GM18519 (cell line): Measurements from ENCODE around the gene UBE2H.

ENCODE experiments used
- ATAC-seq: cut with Tn5 transposase; IDR thresholded peaks from one replicate; pipeline ENCODE4 v1.9.1; 2021; ENCODE audit warnings: mild to moderate bottlenecking, moderate library complexity; ENCODE audit not compliant: unreplicated experiment, low FRiP score

Gene UBE2H

DNA sequence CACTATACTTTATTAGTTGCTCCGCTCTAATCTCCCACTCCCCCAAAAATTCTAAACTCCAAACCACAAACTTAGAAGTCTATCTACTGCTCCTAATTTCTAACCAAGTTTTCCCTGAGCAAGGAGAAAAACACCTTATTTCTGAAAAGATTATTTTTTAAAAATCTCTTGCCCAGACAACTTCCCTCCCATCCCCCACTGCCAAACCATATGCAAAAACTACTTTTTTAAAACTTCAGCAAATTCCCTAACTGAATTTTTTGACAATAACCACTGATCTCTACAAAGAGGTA, 1.9 kb downstream of the UBE2H start:
- ATAC-seq: no peak

DNA sequence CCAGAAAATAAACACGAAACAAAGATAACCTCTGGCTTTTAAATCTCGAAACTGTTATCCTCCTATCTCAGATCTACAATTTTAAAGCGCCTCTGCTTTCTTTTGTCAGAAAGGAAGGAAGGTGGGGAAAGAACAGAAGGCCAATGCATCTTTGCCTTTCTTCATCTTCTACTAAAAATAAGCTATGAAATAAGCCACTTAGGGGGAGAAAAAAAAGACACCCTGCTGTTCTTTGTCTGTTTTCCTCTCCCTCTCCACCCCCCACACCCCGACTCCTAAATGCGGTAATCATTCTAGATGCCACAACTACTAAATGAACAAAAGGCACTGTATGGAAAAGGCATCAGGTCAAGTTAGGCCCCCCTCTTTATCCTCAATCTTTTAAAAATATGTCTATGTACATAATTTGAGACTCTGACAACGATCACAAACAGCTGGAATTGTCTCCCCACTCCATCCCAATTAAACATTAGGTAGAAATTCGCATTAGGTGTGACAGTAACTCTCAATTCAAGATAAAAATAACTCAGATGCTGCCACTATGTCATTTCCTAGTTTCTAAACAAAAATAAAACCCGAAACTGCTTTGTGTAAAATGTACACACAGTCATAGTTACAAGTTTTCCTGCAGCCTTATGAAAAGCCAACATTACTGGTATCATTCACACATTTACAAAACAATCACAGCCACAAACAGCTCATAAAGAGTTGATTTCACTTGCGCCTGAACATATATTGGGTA, 2.4 kb downstream of the UBE2H start:
- ATAC-seq: no peak

DNA sequence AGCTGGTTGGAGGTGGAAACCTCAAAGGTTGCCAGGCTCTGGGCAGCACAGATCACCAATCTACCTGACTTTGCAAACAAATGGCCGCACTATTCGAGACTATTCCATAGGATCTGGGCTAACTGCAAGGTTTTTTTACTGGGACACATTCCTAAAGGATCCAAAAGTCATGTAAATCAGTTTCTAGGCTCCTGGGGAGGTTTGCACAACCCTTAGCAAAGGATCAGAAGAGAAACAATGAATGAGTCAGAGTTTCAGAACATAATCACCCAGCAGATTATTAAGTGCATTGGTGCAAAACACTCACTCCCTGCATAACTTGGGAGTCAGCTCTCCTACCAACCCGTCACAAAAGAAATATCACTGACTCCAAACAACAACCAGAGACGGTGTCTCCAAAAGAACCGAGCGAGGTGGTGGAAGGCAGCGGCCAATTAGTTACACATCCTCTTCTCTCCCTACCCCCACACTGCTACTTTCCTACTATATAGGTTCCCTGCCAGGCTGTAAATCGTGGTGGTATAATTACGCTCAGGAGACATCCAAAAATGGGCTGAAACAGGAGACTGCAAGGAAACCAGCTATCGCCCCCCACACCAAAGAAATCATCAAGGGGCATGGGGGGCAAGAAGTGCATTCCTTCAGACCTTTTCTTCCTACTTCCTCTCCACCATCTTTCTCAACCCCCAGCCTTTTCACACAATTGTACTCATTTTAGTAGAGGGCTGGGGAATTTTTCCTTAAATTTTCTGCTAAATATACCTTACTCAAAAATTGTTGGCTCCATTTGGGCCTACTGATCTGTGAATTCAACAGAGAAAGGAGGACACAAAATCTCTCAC, 3.2 kb downstream of the UBE2H start:
- ATAC-seq: no peak

DNA sequence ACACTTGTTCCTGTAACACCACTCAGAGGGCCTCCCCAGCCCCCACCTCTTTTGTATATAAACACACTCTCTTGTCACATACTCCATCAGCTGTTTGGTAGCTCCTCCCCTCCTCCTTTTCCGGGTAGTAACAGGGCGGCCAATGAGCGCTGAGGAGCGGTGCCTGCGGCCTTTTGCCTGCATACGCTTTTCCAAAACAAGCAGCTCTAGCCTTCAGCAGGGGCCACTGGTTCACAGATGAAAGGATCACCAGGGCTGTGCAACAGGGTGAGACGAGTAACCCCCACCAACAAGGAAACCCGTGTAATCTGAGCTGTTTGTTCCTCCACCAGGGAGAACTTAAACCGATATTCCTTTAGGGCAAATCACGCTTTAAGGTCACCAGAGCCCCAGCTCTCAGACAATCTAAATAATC, 3.9 kb downstream of the UBE2H start:
- peak; percentile 37 for ATAC-seq

DNA sequence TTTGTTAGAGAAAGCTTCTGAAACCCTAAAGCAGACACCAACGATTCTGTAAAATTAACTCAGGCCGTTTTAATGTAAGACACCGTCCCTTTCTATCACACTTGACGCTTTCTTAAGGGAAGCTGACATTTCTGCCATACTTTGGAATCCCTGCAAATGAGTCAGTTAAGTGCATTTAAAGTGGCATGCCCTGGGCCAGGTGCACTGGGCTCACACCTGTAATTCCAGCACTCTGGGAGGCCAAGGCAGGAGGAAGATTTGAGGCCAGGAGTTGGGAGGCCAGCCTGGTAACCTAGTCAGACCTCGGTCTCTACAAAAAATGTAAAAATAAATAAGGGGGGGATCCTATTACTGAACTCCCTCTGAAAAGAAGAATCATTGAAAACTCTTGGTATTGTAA, 4.4 kb downstream of the UBE2H start:
- no peak for ATAC-seq

DNA sequence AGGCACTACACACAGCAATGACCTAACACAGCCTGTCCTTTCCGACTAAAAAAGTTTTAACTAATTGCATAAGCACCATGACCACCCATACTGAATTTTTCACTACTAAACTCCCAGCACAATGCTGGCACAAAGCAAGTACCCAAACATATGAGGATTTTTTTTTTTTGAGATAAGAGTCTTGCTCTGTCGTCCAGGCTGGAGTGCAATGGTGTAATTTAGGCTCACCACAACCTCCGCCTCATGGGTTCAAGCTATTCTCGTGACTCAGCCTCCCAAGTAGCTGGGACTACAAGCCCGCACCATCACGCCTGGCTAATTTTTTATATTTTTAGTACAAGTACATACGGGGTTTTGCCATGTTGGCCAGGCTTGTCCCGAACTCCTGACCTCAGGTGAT, 5.1 kb downstream of the UBE2H start:
- no peak for ATAC-seq

DNA sequence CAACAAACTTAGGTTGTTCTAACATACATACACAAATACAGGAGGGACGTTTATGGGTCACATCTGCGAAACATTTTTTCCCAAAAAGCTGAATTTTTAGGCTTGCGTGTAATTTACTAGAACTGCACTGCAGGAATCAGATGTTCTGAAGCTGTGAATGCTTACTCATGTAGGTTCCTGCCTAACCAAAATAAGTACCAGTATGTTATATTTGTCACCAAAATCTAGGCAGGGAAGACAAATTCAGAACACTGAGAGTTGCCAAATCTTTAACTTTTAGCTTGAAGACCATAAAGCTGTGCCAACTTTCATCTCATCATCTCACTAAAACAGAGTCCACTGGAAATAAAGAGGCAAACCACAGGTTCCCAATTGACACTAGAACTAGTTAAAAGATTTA, 5.7 kb downstream of the UBE2H start:
- no peak for ATAC-seq

DNA sequence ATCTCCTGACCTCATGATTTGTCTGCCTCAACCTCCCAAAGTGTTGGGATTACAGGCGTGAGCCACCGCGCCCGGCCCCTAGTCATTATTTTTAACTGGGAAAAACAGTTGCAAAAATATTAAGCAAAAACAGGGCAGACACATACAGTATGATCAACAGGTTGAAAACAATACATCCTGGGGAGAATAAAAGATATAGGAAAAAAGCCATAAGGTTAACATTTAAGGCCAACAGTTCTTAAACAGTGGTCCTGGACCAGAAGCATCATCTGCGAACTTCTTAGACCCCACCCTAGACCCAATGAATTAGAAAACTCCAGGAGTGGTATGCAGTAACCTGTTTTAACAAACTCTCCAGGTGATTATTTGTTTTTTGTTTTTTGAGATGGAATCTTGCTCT, 6.5 kb downstream of the UBE2H start:
- no peak for ATAC-seq

DNA sequence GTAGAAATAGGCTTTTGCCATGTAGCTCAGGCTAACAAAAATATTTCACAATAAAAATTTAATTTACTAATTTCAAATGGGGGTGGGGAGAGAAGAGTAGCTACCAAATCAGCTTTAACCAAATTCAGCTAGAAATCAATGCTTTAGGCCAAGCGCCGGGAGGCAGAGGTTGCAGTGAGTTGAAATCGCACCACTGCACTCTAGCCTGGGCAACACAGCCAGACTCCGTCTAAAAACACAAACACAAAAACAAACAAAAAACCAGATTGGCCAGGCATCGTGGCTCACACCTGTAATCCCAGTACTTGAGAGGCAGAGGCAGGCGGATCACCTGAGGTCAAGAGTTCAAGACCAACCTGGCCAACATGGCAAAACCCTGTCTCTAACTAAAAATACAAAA, 9.4 kb downstream of the UBE2H start:
- ATAC-seq: no peak

DNA sequence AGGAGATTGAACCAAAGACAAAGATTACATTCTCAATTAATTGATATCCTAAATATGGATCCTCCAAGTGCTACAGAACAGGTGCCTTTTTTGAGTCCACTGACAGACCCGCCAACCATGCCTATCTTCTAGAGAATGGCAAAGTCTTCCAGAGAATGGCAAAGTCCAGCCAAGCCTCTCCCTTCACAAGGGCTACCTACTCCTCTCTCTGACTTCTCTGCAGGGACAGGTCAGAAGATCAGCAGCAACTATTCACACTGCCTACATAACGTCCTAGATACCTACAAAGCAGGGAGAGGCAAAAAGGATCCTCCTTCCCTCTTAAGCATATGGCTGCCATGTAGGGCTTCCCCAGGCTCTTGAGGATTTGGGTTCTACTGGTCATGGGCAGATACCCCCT, 12.4 kb downstream of the UBE2H start:
- no peak for ATAC-seq

DNA sequence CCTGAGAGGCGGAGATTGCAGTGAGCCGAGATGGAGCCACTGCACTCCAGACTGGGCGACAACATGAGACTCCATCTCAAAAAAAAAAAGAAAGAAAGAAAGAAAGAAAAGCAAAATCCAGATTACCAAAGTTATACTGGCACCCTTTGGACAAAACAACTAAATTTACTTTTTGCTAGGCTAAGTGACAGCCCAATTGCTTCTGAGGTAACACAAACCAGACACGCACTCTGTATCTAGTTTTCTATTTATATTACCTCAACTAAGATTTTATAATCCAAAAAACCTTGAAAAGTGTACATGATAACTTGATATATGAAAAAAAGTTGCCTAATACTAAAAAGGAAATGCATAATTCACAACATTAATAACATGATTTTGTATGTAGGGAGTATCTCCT, 12.9 kb downstream of the UBE2H start:
- no peak for ATAC-seq

DNA sequence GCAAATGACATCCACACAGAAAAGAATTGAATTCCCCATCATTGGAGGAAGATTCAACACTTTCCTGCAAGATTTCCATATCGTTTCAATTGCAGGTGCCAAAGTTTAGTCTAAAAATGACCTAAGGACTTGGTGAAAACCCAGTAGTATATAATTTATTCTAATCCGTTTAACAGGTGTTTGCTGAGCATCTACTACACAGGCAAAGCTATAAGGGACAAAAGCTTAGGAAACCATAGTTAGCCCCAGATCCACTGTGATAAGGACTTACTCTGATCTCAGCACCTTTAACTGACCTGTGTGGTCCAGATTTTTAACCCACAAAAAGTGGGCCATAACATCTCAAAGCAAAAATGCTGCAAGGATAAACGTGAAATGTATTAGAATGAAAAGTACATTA, 19.1 kb downstream of the UBE2H start:
- no peak for ATAC-seq

DNA sequence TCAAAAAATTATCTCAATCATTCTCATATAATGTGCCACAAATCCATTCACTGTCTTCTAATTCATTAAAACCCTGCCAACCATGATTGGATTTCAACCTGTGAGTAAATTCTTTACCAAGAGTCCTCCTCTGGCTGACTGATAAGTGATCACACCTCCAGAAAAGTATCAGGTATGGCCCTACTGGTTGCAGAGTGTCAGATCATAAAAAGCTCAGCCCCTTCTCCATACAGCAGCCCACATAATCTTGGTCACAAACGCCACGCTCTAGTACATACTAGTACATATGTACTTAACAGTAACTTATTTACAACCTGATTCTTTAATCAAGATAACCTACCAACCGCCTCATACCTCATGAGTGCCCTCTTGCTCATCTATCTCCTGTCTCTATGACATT, 26.1 kb downstream of the UBE2H start:
- ATAC-seq: no peak

DNA sequence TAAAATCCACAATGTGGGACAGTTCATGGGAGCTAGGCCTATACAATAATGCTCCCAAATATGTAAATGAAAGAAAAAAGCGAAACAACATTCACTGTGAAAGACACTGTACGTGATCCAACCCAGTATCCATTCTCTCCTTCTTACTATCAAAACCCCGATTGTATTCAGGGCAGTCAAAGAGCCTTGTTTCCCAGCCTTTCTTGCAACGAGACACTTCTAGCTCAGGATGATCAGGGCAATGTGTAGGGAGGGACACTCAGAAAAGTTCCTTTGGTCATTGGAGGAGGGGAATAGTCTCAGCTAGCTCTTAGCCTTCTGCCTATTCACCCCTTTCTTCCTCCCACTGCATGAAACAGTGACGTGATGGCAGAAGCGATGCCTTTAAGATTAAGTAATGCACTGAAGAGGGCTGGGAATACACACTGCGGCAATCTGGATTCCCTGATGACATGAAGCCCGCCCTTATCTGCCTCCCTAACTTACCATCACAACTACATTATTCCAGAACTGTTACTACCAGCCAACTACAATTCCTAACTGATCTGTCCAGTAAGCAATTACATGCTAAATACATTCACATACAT, 27.3 kb downstream of the UBE2H start:
- ATAC-seq: no peak

DNA sequence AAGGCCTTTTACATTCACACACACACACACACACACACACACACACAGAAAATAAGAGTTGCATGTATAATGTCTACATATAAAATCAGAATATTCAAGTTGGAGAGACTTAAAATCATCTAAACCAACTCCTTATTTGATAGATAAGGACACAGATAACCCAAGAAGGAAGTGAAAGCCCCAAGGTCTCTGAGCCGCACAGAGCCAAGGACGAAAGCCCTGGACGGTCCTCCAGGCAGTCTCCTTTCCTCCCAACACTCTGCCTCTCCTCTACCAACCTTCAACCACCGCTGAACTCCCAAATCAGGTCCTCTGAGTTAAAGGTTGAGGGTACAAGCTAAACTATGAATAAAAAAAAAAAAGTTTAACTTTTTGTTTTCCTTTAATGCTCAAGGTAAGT, 28.2 kb downstream of the UBE2H start:
- no peak for ATAC-seq

DNA sequence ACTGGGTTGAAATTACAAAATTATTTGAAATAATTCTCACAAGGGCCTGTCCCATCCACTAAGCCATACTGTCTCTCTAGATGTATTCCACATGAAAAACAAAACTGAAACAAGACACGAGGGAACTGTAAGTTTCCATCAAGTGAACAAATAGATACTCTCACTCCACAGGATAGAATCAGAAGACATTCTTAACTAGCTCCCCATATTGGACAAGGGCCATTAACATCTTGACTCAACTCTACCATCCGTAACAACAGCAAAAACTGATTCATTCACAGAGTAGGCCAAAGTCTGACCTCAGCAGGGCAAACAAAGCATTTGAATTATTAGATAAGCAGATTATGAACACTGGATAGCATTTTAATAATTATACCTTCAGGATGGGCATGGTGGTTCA, 29.1 kb downstream of the UBE2H start:
- ATAC-seq: no peak

DNA sequence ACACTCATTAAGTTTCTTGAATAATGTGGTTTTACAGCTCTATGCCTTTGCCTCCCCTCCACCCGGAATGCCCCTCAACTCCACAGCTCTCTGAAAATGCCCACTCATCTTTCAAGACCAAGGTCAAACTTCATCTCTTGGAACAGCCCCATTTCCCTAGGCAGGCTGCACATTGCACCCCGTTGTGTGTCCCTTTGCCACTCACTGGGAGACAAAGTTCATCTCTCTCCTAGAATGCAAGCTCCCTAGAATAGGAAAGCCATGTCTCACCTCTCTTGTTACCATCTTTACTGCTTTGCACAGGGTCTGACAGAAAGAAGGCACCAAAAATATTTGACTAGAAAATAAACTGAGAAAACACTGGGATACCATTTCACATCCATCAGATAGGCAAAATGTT, 33.3 kb downstream of the UBE2H start:
- no peak for ATAC-seq

DNA sequence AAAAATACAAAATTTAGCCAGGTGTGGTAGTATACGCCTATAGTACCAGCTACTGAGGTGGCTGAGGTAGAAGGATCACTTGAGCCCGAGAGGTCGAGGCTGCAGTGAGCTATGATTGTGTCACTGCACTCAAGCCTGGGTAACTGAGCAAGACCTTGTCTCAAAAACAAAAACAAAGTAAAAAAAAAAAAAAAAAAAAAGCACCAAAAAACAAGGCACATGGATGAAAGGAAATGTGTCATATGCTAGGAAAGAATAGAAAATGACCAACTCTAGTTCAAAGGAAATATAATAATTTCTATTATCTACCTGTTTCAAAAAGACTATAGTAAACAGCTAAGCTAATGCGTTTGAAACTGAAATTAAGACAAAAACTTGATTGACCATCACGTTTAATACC, 33.8 kb downstream of the UBE2H start:
- ATAC-seq: no peak

DNA sequence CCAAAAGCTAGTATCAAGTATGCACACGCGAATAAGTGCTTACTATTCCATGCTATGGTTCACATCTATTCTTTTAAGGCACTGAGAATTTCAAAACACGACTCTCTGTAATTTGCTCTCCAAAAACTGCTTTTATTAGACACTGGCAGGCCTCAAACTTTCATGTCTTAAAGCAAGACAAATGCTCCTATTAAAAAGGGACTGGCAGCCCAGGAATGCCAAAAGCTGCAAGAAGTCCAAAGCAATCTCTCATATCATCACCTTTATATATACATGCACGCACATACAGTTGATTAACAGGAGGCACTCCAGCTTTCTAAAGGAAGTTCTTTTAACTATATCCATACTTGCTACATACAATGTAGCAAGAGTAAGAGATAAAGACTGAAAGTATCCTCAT, 34.8 kb downstream of the UBE2H start:
- ATAC-seq: no peak

DNA sequence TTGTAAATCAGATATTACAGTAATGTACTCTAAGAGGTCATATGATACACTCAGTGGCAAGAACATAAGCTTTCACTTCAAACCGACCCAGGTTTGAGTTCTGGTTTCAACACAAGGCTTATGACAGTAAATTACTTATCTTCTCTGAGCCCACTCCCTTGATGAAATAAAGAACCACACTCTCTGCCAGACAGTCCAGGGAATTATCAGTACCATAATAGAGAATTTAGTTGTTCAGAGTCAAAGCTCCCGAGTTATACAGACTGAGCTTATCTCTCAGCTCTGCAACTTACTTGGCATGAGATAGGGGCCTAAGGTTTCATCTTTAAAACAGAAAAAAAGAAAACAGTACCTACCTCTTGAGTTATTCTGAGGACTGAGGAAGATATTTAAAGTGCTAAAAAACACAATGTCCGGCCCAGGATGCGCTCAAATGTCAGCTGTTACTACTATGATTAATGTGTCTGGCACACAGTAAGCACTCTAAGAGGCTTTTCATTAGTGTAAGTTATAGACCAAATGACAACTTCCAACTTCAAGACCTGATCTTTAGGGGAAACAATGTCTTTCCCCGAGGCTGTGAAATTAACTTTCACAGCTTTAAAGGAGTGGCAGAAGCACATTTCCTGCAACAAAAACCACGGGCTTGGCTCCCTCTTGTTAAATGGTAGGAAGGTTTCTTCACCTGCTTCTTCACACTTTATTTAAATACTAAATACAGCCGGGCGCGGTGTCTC, 38.1 kb downstream of the UBE2H start:
- ATAC-seq: no peak

DNA sequence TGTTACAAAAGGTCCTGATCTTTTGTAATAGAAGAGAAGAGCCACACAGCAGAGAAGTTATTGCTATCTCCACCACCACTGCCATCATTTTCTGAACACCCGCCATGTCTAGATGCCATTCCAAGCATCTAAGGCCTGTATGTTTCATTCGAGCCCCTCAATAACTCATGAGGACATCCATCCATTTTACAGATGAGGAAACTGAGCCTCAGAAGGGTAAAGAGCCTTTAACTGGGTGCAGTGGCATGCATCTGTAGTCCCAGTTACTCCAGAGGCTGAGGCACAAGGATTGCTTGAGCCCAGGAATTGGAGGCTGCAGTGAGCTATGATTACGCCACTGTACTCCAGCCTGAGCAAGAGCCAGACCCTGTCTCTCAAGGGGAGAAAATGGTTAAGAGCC, 39.3 kb downstream of the UBE2H start:
- ATAC-seq: no peak
